Epithelial cell of prostate (primary cell): ENCODE results near the gene TMOD1.

ENCODE experiments used
- DNase-seq: peaks from one replicate; pipeline ENCODE4 v3.0.0-alpha.2; 2011; ENCODE audit warnings: low read depth, low spot score
- H3K27ac ChIP-seq: fragments of 450-650 bp; 2 replicates; pipeline ENCODE4 v1.5.1; 2017; ENCODE audit warnings: mild to moderate bottlenecking

The TMOD1 gene

GRCh38 chr9:97627624-97628023 lies 126.2 kb downstream of the TMOD1 start:
- H3K27ac ChIP-seq: no peak overlapping the region
- no peak for DNase-seq

DNA sequence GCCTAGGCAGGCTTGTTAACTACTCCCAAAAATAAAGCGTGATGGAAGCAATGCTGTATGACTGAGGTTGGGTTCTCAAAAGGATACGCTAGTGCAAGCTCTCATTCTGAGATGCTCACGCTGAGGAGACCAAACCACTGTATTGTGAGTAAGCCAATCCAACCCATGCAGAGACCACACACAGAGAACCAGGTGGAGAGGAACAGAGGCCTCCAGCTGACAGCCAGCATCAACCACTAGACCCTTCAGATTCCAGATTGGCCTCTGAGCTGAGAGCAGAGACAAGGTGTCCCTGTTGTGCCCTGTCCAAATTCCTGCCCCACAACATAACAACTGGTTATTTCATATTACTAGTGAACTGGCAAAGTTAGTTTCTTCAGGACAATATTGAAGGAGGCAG lies 127.2 kb downstream of the TMOD1 start:
- DNase-seq: no peak
- H3K27ac ChIP-seq: no peak overlapping the region

GRCh38 chr9:97629156-97629555 lies 127.7 kb downstream of the TMOD1 start:
- H3K27ac ChIP-seq: no peak overlapping the region
- DNase-seq: no peak

- DNase-seq: no peak
- no peak overlapping the region for H3K27ac ChIP-seq
Measured at GRCh38 chr9:97630591-97630990, 129.1 kb downstream of the TMOD1 start.

DNA sequence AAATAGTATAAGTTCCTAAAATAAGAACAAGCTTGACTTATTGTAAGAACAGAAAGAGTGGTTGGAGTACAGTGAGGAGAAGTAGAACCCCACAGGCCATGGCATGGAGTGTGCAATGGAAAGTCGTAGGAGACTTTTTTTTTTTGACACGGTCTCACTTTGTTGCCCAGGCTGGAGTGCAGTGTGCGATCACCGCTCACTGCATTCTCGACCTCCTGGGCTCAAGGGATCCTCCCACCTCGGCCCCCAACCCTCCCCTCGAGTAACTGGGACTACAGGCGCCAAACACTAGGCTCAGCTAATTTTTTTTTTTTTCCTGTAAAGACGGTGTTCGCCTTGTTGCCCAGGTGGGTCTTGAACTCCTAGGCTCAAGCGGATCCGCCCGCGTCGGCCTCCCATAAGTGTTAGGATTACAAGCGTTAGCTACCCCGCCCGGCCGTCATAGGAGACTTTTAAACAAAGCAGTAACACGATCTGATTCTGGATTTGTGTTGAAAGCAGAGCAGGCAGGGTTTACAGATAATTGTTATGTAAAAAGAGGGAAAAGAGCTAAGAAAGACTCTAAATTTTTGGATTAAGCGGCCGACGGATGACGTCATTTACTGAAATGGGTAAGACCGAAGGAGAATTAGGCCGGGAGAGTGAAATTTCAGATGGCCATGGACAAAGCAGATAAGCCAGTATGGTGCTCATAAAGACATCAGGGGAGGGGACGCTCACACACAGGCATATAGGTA lies 130.9 kb downstream of the TMOD1 start:
- no peak for DNase-seq
- H3K27ac ChIP-seq: peak overlapping the region; percentile 99

- peak; percentile 85 for DNase-seq
- peak within 1 kb of the TSS; percentile 99 for H3K27ac ChIP-seq
Measured at GRCh38 chr9:97632985-97633858, 131.8 kb downstream of the TMOD1 start, which contains the start of the genes NCBP1 and TSTD2. Gene NCBP1 (plus strand): TSS chr9:97633821. CDS start chr9:97633882, 61 bp downstream. Gene TSTD2 (minus strand): TSS chr9:97633368. CDS start chr9:97627562, 5,806 bp downstream.

DNA sequence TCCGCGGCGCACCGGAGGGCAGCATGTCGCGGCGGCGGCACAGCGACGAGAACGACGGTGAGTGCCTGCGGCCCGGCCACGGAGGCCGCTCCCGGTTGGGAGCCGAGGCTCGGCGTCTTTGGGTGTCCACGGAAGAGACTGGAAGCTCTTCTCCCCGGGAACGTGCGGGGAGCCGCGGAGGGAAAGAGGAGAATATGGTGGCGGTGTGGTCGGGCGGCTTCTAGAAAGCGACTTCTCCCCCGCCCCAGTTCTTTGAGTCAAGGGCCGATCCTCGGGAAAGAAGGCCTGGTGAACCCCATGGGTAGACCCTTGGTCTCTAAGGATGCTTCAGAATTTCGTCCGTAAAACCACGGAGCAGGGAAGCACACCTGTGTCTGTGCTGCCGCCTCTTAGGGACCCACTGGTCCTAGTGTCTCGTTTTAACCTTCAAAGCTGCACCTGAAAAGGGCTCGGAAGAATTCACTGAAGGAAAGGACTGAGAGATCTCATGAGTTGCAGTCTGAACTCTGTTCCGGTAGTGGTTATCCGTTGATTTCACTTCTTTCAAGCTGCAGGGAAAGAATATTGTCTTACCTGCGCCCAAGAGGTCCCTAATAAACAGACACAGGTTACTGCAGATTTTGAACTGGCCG lies 132.5 kb downstream of the TMOD1 start:
- H3K27ac ChIP-seq: peak overlapping the region; percentile 99
- DNase-seq: no peak

DNA sequence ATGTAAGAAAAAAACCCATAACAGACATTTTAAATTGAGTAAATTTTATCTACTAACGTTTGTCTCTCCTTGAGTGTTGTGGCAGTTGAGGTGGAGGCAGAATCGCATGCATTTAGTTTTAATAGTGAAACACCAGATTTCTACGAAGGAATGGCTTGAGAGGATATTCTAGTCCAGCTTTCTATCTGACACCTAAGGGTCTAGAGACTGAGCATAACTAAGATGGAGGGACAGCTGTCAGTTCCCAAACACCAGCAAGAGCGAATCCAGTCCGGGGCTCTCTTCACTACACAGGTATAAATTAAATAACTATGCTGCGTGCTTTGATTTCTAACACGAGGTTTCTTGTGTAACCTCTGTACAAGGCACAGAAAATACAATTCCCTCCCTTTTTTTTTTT lies 133.6 kb downstream of the TMOD1 start:
- no peak overlapping the region for H3K27ac ChIP-seq
- no peak for DNase-seq

- DNase-seq: no peak
- H3K27ac ChIP-seq: no peak overlapping the region
Measured at GRCh38 chr9:97636903-97637302, 135.4 kb downstream of the TMOD1 start.

DNA sequence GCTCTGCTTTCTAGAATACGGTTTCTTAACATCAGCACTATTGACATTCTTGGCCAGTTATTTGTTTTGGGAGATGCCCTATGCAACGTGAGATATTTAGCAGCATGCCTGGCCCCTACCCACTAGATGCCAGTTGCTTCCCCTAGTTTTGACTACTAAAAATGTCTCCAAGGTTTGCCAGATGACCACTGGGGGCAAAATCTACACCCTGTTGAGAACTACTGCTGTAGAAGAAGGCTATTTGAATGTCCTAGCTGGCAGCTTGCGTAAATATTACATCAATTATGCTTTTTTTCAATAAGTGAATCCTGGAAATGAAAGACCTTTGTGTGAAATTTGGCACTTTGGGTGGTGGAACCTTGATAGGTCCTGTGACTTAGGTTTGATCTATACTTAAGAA lies 137.2 kb downstream of the TMOD1 start:
- H3K27ac ChIP-seq: no peak overlapping the region

GRCh38 chr9:97640325-97640724 lies 138.9 kb downstream of the TMOD1 start:
- no peak for DNase-seq
- no peak overlapping the region for H3K27ac ChIP-seq

More for the DNA sequence above, 137.2 kb downstream of the TMOD1 start:
- DNase-seq: no peak

DNA sequence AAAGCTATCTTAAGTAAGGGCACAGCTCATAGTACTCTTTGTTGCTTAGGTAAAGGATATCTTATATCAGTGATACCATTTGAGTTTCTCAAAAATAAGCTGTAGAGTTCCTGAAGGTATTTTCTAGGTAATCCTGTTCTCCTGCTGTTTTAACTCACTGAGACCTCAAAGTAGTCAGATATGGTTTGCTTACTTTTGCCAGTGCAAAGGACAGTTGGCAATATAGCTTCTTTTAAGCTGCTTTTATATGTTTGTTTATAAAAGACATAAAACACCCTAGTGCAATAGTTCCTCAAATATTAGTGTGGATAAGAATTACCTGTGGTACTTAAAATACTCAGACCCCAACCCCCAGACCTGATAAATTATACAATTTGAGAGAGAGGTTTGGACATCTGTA lies 144.3 kb downstream of the TMOD1 start:
- no peak overlapping the region for H3K27ac ChIP-seq
- no peak for DNase-seq

DNA sequence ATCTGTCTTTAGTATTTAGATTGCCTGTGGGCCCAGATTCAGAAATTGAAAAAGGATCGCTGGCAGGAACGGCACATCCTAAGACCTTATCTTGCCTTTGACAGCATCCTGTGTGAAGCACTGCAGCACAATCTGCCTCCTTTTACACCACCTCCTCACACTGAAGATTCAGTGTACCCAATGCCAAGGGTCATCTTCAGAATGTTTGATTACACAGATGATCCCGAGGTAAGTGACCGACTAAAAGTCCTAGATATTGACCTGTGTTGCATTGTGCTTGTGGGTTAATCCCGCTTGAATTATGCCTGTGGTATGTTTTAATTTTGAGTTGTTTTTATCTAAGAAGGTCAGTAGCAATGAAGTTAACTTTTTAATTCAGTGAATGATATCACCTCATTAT lies 146.5 kb downstream of the TMOD1 start:
- DNase-seq: no peak

More for the DNA sequence above, 146.5 kb downstream of the TMOD1 start:
- no peak overlapping the region for H3K27ac ChIP-seq
